CD4-positive, alpha-beta T cell (primary cell): ENCODE data around the gene ATG7. TPM values are rescaled to one million over a fixed set of nuclear protein-coding genes. Genes with fewer than 3 reads are reported as not detected.

Experiments
- ATAC-seq: fragments of 200-7000 bp; cut with Tn5 transposase; one replicate; pipeline ENCODE4 v1.10.0; 2022; ENCODE audit warnings: mild to moderate bottlenecking; ENCODE audit not compliant: poor library complexity
- CTCF ChIA-PET: fragments of 350-600 bp; sonication (Branson Sonifier 250); formaldehyde crosslinking; loops from one replicate; lab custom pipeline; 2021; ENCODE audit warnings: antibody characterized with exemption, inconsistent platforms; lab: Charles Lee
- POLR2A ChIA-PET: fragments of 350-600 bp; sonication (Branson Sonifier 250); formaldehyde crosslinking; loops from one replicate; lab custom pipeline; 2021; ENCODE audit warnings: antibody characterized with exemption, inconsistent platforms; lab: Charles Lee
- DNase-seq, 14 experiments: peaks; one replicate each; pipeline ENCODE4 v3.0.0-alpha.2; 2013 to 2020; ENCODE audit warnings: mixed read lengths in 2 of 14
- H3K27ac ChIP-seq, 2 donors: one replicate each; pipeline versions ENCODE4 v1.5.1 to v1.7.0; 2013; ENCODE audit warnings: low read length in 2 of 2, low read depth in 1 of 2, mild to moderate bottlenecking in 1 of 2
- H3K27me3 ChIP-seq, 2 experiments: 1 replicate in 1 of 2; 2 replicates in 1 of 2; pipeline versions ENCODE4 v1.6.1 to v1.7.0; 2013; ENCODE audit warnings: low read length in 2 of 2, control low read depth in 1 of 2, mild to moderate bottlenecking in 1 of 2, moderate library complexity in 1 of 2; ENCODE audit not compliant: insufficient read depth in 2 of 2, control insufficient read depth in 1 of 2
- H3K36me3 ChIP-seq: one replicate; pipeline ENCODE4 v1.6.1; 2013; ENCODE audit warnings: low read length, control low read depth; ENCODE audit not compliant: insufficient read depth
- H3K4me1 ChIP-seq: one replicate; pipeline ENCODE4 v1.6.1; 2013; ENCODE audit warnings: low read length, control low read depth; ENCODE audit not compliant: insufficient read depth
- H3K4me3 ChIP-seq: one replicate; pipeline ENCODE4 v1.5.1; 2013; ENCODE audit warnings: mild to moderate bottlenecking, low read length, moderate library complexity
- H3K9me3 ChIP-seq, 2 experiments: 1 replicate in 1 of 2; 2 replicates in 1 of 2; pipeline versions ENCODE4 v1.6.1 to v1.7.0; 2013; ENCODE audit warnings: low read length in 2 of 2, mild to moderate bottlenecking in 2 of 2, control low read depth in 1 of 2, moderate library complexity in 1 of 2; ENCODE audit not compliant: control insufficient read depth in 1 of 2, insufficient read depth in 1 of 2
- H3K27ac Mint-ChIP-seq: one replicate; pipeline ENCODE4 v1.8.0; 2020; ENCODE audit warnings: mixed read lengths
- H3K27me3 Mint-ChIP-seq: one replicate; pipeline ENCODE4 v1.8.0; 2021; ENCODE audit warnings: mixed read lengths
- H3K36me3 Mint-ChIP-seq: one replicate; pipeline ENCODE4 v1.8.0; 2021; ENCODE audit warnings: low read depth, mixed read lengths
- H3K4me1 Mint-ChIP-seq: one replicate; pipeline ENCODE4 v1.8.0; 2021; ENCODE audit warnings: low read depth, mixed read lengths
- H3K4me3 Mint-ChIP-seq: one replicate; pipeline ENCODE4 v1.8.0; 2020; ENCODE audit warnings: mild to moderate bottlenecking, mixed read lengths
- H3K9me3 Mint-ChIP-seq: one replicate; pipeline ENCODE4 v1.8.0; 2020; ENCODE audit warnings: mixed read lengths
- intact Hi-C, 2 experiments: fragments of 100-400 bp; cut with DNase I in 1 of 2; cut with micrococcal nuclease in 1 of 2; formaldehyde crosslinking; loops; one replicate each; pipeline versions ENCODE4 v1.15.1 to v1.9.0; 2023 to 2025; cut with DNase I, micrococcal nuclease
- total RNA-seq, 174 experiments: library from RNA in 2 of 174; stranded (reverse) in 2 of 174; gene quantifications; one replicate each; pipeline ENCODE4 v1.2.3 and lab custom pipeline; 2021 to 2026
- TF ChIP-seq, protein P1 (sequence below): fragments of 200-600 bp; IDR thresholded peaks from one replicate; pipeline ENCODE4 v1.8.0; 2022; ENCODE audit warnings: antibody characterized with exemption, mild to moderate bottlenecking

ATG7 gene
- total RNA-seq, 2 experiments from 2014 or later, result 21.4 to 25.7 TPM

DNA sequence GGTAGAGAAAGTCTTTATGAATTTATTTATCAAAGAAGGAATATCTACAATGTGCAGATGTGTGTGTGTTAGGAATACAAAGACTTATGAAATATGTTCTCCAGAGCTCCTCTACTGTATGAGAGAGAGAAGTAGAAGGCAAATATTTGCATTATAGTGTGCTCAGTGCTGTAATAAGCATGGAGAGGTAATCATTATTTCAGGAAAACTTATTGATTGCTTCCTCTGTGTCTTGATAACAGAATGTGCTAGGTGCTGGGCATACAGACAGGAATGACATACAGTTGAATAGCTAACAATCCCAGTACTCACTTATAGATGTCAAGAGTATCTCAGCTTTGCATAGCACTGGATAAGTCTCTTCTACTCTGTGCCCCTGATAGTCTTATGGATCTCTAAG lies 30.2 kb downstream of the ATG7 start:
- TF ChIP-seq, protein P1, sequence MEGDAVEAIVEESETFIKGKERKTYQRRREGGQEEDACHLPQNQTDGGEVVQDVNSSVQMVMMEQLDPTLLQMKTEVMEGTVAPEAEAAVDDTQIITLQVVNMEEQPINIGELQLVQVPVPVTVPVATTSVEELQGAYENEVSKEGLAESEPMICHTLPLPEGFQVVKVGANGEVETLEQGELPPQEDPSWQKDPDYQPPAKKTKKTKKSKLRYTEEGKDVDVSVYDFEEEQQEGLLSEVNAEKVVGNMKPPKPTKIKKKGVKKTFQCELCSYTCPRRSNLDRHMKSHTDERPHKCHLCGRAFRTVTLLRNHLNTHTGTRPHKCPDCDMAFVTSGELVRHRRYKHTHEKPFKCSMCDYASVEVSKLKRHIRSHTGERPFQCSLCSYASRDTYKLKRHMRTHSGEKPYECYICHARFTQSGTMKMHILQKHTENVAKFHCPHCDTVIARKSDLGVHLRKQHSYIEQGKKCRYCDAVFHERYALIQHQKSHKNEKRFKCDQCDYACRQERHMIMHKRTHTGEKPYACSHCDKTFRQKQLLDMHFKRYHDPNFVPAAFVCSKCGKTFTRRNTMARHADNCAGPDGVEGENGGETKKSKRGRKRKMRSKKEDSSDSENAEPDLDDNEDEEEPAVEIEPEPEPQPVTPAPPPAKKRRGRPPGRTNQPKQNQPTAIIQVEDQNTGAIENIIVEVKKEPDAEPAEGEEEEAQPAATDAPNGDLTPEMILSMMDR, result no peak
- Histone ChIP-seq H3K4me3 (no peak overlapping the region), H3K36me3 (peaks cover 59% of the 10 kb centered on the region), H3K4me1 (peaks cover 8% of the 10 kb centered on the region), H3K27ac (no peak overlapping the region), H3K9me3 (no peaks in the 10 kb centered on the region), H3K27me3 (no peaks in the 10 kb centered on the region)
- no peaks in the 10 kb centered on the region for H3K27me3 Mint-ChIP-seq
- ATAC-seq (no peak), DNase-seq (no peak)
- intact Hi-C loops, result no loop called here
- CTCF ChIA-PET, result interaction anchor here (0.7 kb wide), 1 partner anchor 101 kb away, joined by 4 read pairs; no protein-coding TSS in a partner anchor
- peaks cover 87% of the 10 kb centered on the region for H3K36me3 Mint-ChIP-seq
- no peak overlapping the region for H3K4me3 Mint-ChIP-seq
- POLR2A ChIA-PET, result no interaction called here
- H3K4me1 Mint-ChIP-seq, result peaks cover 9% of the 10 kb centered on the region
- no peaks in the 10 kb centered on the region for H3K9me3 Mint-ChIP-seq
- H3K27ac Mint-ChIP-seq, result no peak overlapping the region

DNA sequence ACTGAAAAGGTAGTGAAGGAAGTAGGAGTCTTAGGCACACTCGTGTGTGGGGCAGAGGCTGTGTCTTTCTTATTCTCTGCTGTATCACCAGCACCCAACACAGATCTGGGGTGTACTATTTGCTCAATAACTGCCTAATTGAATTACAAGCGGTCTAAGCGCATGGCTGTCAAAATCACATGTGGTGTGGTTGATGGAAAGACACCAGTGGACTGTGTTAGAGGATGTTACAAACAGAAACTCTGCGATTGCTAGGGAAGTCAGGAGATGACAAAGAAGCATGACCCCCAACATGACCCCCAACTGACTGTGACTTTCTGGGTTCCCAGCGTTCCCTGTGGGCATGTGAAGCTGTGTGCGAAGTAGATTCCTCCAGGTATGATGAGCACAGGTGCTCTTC lies 32.0 kb downstream of the ATG7 start:
- Histone ChIP-seq H3K4me3 (no peak overlapping the region), H3K27me3 (no peaks in the 10 kb centered on the region), H3K9me3 (no peaks in the 10 kb centered on the region), H3K4me1 (peaks cover 9% of the 10 kb centered on the region), H3K27ac (no peak overlapping the region), H3K36me3 (peaks cover 69% of the 10 kb centered on the region)
- intact Hi-C loops, result no loop called here
- no peak for ATAC-seq
- no peak for DNase-seq
- TF ChIP-seq, protein P1, result no peak
- Mint-ChIP-seq H3K27me3 (no peaks in the 10 kb centered on the region), H3K4me1 (peaks cover 5% of the 10 kb centered on the region), H3K4me3 (no peak overlapping the region), H3K36me3 (peaks cover 87% of the 10 kb centered on the region), H3K9me3 (no peaks in the 10 kb centered on the region), H3K27ac (no peak overlapping the region)
- ChIA-PET POLR2A (no interaction called here), CTCF (interaction anchor here (1.7 kb wide), 1 partner anchor 13 kb away, joined by 5 read pairs; no protein-coding TSS in a partner anchor)

DNA sequence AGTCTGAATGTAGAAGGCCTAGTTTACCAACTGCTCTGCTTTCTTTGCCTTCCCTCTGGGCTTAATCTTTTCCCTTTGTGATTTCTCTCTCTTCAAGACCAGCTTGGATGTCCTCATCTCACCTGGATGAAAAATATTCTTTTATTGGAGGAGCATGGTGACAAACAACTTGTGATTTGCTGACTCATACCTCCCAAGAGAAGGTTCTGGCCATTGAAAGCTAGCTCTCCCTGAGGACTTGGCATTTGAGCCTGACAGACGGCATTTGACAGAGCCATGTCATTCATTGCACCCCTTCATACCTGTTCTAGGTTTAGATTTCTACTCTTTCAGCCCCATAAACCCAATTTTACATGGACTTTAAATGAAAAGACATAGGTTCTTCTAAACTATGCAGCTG lies 33.3 kb downstream of the ATG7 start:
- H3K9me3 ChIP-seq, result no peaks in the 10 kb centered on the region
- no peak for ATAC-seq
- no peak overlapping the region for H3K27ac Mint-ChIP-seq
- no peaks in the 10 kb centered on the region for H3K27me3 Mint-ChIP-seq
- peaks cover 65% of the 10 kb centered on the region for H3K36me3 ChIP-seq
- no peak overlapping the region for H3K27ac ChIP-seq
- ChIA-PET POLR2A (interaction anchor here (0.7 kb wide), 1 partner anchor 18 kb away, joined by 3 read pairs; no protein-coding TSS in a partner anchor), CTCF (interaction anchor here (1.7 kb wide), 1 partner anchor 15 kb away, joined by 5 read pairs; no protein-coding TSS in a partner anchor)
- H3K4me1 ChIP-seq, result peaks cover 9% of the 10 kb centered on the region
- DNase-seq, result no peak
- H3K4me3 ChIP-seq, result no peak overlapping the region
- no peaks in the 10 kb centered on the region for H3K27me3 ChIP-seq
- no peaks in the 10 kb centered on the region for H3K9me3 Mint-ChIP-seq
- intact Hi-C loops, result no loop called here
- peaks cover 5% of the 10 kb centered on the region for H3K4me1 Mint-ChIP-seq
- TF ChIP-seq, protein P1, result no peak
- peaks cover 84% of the 10 kb centered on the region for H3K36me3 Mint-ChIP-seq
- no peak overlapping the region for H3K4me3 Mint-ChIP-seq
